ENCODE results near the gene MEIS2. TPM values are rescaled to one million over a fixed set of nuclear protein-coding genes. Genes with fewer than 3 reads are reported as not detected.

The MEIS2 gene
- total RNA-seq, 1 donor from 2014 or later: 20.7 TPM

DNA sequence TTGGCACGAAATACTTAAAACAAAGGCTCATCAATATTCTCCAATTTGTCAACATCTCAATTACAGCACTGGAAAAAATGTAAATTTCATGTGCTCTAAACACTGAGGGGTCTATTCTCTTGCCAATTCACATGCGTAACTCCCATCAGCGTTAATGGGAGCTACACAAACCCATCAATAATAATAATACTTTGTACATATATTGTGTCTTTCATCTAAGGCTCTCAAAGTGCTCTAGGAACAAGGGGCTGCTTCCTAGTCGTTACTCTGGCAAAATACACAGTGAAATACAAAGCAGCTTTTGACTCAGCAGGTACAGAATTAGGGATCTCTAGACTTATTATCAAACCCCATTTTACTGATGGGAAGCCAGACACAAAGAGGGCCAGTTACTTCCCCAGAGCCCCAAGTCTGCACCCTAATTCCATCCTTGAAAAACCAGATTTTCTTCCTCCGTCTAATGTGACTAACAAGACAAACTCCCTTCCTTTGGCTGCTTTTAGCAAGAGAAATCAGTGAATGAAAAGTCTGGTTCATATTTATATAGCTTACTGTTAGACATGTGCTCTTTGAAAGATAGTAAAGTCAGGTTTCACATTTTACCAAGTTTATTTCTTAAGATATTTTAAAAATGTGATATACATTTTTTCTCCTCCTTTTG is 20.0 kb downstream of the MEIS2 start:
- no peak overlapping the region for H3K4me3 ChIP-seq
- H3K27ac ChIP-seq: no peak overlapping the region
- peaks cover 2% of the 10 kb centered on the region for H3K4me1 ChIP-seq
- DNase-seq (no peak), ATAC-seq (no peak)
- H3K36me3 ChIP-seq: peaks cover 24% of the 10 kb centered on the region
- intact Hi-C loops (cut with DNase I): no loop called here
- no peaks in the 10 kb centered on the region for H3K9me3 ChIP-seq
- TF ChIP-seq, protein P1, sequence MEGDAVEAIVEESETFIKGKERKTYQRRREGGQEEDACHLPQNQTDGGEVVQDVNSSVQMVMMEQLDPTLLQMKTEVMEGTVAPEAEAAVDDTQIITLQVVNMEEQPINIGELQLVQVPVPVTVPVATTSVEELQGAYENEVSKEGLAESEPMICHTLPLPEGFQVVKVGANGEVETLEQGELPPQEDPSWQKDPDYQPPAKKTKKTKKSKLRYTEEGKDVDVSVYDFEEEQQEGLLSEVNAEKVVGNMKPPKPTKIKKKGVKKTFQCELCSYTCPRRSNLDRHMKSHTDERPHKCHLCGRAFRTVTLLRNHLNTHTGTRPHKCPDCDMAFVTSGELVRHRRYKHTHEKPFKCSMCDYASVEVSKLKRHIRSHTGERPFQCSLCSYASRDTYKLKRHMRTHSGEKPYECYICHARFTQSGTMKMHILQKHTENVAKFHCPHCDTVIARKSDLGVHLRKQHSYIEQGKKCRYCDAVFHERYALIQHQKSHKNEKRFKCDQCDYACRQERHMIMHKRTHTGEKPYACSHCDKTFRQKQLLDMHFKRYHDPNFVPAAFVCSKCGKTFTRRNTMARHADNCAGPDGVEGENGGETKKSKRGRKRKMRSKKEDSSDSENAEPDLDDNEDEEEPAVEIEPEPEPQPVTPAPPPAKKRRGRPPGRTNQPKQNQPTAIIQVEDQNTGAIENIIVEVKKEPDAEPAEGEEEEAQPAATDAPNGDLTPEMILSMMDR (IDR thresholded peaks at IDR 0.05): no peak
- H3K27me3 ChIP-seq (ENCODE audit: low read depth): no peaks in the 10 kb centered on the region

DNA sequence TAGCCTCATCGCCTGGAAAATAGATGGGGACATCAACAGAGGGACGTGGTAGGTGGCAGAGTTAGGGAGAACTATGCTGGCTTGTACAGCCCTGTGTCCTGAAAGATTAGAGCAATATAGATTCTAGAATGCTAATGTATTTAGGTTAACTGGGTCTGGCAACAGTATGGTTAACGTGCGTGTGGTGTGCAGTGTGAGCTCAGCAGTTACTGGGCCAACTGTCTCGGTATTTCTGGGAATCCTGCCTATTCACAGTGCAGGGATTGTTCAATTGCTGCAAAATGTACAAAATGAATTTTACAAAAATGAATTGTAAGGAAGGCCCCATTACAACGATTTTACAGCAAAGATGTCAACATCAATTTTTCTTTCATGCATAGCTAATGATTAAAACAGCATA is 20.6 kb downstream of the MEIS2 start:
- DNase-seq (no peak), ATAC-seq (no peak)
- Histone ChIP-seq H3K4me1 (no peaks in the 10 kb centered on the region), H3K9me3 (no peaks in the 10 kb centered on the region), H3K27ac (no peak overlapping the region), H3K36me3 (peaks cover 24% of the 10 kb centered on the region), H3K27me3 (ENCODE audit: low read depth) (no peaks in the 10 kb centered on the region), H3K4me3 (no peak overlapping the region)
- intact Hi-C loops (cut with DNase I): no loop called here
- TF ChIP-seq, protein P1 (IDR thresholded peaks at IDR 0.05): no peak

DNA sequence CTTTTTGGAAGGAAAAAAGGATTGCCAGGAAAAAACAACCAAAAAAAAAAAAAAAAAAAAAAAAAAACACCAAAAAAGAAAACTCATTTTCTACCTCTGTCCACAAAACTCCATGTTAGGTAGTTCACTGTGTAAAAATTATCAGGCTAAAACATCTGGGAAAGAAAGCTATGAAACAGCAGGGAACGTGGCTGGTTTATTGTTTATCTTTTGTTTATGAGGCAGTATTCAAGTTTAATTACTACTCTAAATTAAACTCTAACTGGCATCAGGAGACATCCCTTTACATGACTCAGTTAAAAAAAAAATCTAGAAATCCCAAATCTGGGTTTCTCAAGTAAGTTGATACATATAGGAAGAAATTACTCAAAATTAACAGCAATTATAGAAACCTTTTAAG is 21.8 kb downstream of the MEIS2 start:
- TF ChIP-seq, protein P1 (IDR thresholded peaks at IDR 0.05): no peak
- ATAC-seq (no peak), DNase-seq (no peak)
- Histone ChIP-seq H3K27ac (no peak overlapping the region), H3K27me3 (ENCODE audit: low read depth) (no peaks in the 10 kb centered on the region), H3K36me3 (peaks cover 23% of the 10 kb centered on the region), H3K9me3 (no peaks in the 10 kb centered on the region), H3K4me3 (no peak overlapping the region), H3K4me1 (no peaks in the 10 kb centered on the region)
- intact Hi-C loops (cut with DNase I): no loop called here

DNA sequence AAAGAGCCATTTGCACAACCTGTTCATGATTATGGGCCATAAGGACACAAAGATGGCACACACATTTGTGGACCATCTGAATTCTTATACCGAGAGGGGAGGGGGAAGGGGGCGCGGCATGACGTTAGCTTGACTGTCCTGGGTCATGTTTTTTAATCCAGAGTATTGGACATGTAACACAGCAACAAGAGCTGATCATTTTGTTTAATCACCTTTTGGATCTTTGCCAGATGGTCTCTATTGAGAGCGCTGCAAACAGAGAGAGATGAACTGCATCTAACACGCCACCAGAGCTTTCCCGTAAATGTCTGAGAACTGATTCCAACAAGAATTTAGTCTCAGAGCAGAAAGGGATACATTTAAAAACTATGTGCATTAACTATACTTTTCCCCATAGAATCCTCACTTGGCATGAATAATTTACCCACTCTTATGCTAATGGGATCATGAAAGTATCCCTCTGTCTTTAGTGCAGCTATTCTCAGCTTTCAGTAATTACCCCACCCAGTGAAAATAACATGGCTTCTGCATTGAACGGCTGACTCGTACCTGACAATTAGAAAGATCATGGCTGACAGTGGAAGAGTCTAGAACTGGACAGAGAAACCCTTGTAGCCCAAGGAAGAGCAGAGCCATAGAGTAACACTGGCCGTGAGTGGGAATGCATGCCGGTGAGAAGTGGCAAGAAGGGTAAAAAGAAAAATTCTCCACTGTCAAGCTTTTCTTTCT is 22.6 kb downstream of the MEIS2 start:
- no peaks in the 10 kb centered on the region for H3K9me3 ChIP-seq
- DNase-seq (no peak), ATAC-seq (no peak)
- peaks cover 15% of the 10 kb centered on the region for H3K36me3 ChIP-seq
- intact Hi-C loops (cut with DNase I): no loop called here
- no peaks in the 10 kb centered on the region for H3K4me1 ChIP-seq
- no peak overlapping the region for H3K27ac ChIP-seq
- H3K27me3 ChIP-seq (ENCODE audit: low read depth): no peaks in the 10 kb centered on the region
- no peak overlapping the region for H3K4me3 ChIP-seq
- TF ChIP-seq, protein P1 (IDR thresholded peaks at IDR 0.05): no peak

DNA sequence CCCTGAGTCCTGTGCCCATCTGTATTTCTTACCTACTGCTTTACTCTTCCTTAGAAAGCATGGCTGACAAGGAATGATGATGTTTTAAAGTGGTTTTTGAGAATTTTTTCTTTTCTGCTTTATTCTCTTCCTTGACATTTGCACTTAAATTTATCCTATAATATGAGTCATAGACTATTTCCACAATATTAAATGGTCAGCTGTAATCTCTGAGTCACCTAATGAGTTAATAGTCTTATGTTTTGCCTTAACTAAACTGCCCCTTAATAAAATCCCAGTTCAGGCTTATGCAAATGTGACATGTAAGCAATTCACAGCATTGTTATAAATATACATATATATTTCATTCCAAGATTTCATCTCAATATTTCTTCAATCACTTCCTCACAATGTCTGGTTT is 23.8 kb downstream of the MEIS2 start:
- DNase-seq: no peak
- TF ChIP-seq, protein P1 (IDR thresholded peaks at IDR 0.05): no peak
- intact Hi-C loops (cut with DNase I): no loop called here
- H3K4me3 ChIP-seq: no peak overlapping the region
- H3K27ac ChIP-seq: no peak overlapping the region
- no peak for ATAC-seq
- no peaks in the 10 kb centered on the region for H3K9me3 ChIP-seq
- no peaks in the 10 kb centered on the region for H3K4me1 ChIP-seq
- H3K36me3 ChIP-seq: peaks cover 3% of the 10 kb centered on the region
- H3K27me3 ChIP-seq (ENCODE audit: low read depth): no peaks in the 10 kb centered on the region
